GM19468 (cell line): ENCODE measurements around the gene EED.

ENCODE experiments used
- ATAC-seq: cut with Tn5 transposase; IDR thresholded peaks from one replicate; pipeline ENCODE4 v1.9.1; 2021; ENCODE audit warnings: mild to moderate bottlenecking, moderate library complexity, moderate number of reproducible peaks; ENCODE audit not compliant: unreplicated experiment; ENCODE audit errors: extremely low read depth

Gene EED, protein sequence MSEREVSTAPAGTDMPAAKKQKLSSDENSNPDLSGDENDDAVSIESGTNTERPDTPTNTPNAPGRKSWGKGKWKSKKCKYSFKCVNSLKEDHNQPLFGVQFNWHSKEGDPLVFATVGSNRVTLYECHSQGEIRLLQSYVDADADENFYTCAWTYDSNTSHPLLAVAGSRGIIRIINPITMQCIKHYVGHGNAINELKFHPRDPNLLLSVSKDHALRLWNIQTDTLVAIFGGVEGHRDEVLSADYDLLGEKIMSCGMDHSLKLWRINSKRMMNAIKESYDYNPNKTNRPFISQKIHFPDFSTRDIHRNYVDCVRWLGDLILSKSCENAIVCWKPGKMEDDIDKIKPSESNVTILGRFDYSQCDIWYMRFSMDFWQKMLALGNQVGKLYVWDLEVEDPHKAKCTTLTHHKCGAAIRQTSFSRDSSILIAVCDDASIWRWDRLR

DNA sequence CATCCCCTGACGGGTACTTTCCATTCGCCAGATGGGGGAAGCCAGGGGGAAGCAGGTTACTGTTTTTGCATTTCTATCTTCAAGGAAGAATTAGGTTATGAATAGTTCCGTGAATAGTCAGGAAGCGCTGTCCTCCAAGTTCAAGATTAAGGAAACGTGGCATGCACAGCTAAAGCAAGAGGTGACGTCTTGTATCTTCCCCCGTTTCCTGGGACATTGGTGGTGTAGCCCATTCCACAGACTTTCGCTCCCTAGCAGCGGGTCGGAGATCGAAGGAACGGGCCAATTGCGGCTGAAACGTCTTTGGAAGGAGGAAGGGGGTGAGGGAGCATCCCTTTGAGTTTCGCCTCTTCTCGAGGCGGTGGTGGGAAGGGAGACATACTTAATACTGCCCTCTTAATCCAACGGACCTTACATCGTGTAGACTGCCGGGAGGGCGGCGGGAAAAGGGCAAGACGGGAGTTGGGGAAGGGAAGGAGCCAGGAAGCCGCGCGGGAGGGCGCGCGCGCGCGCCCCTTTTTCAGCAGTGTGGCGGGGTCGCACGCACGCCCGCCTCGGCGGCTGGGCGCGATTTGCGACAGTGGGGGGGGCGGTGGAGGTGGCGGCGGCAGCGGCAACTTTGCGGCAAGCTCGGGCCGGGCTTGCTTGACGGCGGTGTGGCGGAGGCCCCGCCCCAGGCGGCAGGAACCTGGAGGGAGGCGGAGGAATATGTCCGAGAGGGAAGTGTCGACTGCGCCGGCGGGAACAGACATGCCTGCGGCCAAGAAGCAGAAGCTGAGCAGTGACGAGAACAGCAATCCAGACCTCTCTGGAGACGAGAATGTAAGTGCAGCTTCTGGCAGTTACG, at the start of gene EED:
EED (plus strand) TSS at position 232 of the 847 bp plus-strand sequence; CDS start at position 709, 477 bp downstream.
- peak; percentile 40 for ATAC-seq

DNA sequence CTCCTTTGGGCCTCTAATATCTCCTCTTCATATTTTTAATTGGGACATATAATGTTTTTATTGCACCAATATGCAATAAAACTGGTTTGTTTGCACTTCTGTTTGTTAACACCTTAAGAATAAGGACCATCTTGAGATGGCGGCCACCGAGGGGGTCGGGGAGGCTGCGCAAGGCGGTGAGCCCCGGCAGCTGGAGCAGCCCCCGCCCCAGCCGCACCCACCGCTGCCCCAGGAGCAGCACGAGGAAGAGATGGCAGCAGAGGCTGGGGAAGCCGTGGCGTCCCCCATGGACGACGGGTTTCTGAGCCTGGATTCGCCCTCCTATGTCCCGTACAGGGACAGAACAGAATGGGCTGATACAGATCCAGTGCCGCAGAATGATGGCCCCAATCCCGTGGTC, 49.6 kb upstream of the EED start:
- no peak for ATAC-seq

DNA sequence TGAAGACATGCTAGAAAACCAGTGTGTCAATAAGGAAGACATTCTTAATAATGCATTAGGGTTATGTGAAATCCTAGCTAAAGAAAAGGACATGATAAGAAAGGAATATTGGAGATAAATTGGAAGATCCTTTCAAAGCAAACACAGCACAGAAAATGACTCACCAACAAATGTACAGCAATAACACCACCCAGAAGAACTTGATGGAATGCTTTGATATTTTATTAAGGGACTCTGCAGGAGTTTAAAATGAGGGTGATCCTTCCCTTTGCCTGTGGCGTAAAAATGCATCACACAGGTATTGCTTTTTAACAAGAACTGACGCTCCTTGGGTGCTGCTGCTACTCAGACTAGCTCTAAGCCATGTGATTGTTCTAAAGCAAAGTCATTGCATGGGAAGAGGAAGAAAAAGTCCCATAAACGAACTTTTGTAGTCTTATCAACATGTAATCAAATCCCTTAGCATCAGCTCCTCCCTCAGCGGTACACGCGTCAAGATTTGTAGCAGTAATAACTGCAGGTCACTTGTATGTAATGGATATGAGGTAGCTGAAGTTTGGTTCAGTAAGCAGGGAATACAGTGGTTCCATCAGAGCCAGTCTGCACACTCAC, 48.4 kb upstream of the EED start:
- no peak for ATAC-seq

DNA sequence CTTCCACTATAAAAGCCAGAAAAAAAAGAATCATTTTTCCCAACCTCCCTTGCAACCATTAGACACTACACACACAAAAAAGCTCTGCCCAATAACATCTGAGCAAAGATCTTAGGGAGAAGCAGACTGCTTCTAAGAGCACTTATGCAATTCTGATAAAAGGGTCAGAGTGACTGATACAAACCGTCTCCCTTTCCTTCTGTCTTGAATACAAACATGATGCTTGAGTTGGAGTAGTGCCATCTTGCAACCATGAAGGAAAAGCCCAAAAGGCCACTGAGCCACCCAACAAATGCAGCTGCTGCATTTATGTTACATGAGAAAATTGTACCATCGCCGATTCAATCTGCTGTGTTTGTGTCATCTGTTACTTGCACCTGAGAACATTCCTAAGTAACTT, 47.6 kb upstream of the EED start:
- ATAC-seq, result no peak

DNA sequence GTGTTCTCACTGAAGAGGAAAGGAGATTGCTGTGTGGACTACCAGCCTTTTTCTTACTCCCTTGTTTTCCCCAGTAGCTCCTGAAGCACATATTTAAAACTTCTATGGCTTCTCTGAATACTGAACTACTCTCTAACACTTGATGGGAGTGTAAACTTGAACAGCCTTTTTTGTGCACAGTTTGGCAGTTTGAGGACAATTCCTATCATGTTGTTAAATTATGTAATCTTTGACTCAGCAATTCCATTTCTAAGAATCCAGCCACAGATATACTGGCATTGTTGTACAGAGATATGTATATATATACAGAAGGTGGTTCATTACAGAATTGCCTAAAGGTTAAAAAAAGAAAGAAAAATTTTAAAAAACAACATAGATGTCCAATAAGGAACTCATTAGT, 47.1 kb upstream of the EED start:
- no peak for ATAC-seq

DNA sequence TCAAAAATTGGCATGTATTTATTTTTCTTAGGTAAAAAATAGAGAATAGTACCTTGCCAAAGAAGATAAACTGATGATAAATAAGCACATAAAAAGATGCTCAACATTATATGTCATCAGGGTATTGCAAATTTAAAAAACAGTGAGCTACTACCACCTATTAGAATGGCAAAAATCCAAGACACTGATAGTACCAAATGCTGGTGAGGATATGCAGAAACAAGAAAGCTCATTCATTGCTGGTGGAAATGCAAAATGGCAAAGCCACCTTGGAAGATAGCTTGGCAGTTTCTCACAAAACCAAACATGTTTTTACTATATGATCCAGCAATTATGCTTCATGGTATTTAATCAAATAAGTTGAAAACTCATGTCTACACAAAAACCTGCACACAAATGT, 46.4 kb upstream of the EED start:
- ATAC-seq, result no peak

DNA sequence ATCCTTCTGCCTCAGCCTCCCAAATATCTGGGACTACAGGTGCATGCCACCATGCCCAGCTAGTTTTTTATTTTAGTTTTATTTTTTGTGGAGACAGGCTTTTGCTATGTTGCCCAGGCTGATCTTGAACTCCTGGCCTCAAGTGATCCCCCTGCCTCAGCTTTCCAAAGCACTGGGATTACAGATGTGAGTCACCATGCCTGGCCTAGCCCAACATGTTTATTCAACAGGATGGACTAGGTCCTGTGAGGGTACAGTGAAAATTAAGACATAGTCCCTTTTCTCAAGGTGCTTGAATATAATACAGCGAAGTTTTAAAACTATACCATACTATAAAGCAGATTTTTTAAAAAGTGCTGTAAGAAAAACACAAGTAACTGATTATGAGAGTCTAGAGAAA, 45.2 kb upstream of the EED start:
- ATAC-seq, result no peak

DNA sequence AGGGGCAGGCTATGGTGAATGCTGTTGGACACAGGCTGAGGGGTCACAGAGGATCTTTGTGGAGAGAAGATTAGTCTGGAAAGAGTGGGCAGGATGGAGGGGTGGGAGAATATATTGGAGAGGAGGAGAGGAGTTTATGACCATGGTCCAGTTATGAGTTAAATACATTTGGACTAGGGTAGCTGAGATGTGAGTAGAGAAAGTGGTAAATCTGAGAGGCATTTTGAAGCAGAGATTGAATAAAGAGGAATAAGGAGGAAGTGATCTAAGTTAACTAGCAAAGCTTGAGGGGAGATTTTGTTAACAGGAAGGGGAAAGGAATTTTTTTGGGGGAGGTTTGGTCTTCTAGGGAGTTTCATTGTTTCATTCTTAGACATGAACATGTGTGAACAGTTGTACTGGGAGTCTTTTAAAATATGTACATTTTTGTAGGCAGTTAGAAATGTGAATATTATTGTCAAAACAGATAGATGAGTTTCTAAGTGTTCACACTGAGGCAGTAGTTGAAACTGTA, 43.1 kb upstream of the EED start:
- no peak for ATAC-seq

DNA sequence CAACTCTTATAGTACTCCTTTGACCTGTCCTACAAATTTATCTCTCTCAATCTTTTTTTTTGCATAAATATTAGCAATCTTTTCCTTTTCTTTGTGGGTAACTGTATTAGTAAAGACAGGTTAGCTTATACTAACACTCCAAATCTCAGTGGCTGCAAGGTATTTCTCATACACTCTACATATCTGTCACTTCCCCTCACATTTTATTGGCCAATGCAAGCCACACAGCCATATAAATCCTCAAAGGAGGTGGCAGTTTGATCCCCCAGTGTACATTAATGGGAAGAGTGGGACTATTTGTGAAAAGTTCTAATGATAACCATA, 42.6 kb upstream of the EED start:
- no peak for ATAC-seq

DNA sequence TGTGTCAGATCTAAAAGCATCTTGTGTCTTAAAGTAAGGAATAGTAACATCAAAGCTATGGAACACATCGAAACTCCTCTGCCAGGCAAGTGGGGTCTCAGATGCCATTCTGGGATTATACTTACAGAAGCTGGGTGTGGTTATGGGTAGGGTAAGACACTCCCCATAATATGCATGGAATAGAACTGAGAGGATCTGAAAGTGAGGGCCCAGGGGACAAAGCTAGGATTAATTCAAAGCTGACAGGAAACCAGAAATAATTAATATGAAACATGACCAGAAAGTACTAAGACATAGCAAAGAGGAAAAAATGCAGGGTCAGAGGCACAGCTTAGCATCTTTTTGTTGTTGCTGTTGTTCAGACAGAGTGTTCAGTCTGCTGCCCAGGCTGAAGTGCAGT, 40.2 kb upstream of the EED start:
- no peak for ATAC-seq

DNA sequence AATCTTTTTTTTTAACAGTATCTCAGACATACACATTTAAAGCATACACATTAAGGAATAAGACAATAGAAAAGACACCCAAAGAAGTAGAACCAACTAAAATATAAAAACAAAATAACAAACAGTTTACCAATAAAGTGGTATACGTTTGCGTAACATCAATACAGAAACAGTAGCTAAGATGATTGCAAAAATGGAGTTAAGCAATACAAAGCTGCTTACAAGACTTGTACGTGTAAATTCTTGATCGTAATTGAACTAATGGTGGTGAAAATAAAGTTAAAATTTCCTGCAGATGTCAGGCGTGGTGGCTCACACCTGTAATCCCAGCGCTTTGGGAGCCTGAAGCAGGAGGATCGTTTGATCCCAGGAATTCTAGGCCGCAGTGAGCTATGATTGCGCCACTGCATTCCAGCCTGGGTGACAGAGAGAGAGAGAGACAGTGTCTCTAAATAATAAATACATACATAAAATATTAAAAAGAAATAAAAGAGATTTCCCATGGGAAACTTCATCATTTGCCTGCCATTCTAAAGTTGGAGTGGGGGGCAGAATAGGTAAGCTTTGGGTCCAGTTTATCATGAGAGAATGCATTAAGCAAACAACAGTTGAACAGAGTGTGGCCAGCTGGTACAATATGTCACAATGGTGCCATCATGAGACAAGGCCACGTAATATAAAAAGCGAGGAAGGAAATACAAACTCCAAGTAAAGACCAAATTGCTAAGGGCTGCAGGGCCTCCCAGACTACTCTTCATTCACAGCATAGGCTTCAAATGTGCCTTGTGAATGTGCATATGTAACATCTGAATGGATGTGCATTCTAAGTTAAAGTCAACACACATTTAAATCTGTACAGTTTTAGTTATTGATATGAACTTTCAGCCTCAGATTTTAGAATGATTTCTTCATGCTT, 38.9 kb upstream of the EED start:
- no peak for ATAC-seq

DNA sequence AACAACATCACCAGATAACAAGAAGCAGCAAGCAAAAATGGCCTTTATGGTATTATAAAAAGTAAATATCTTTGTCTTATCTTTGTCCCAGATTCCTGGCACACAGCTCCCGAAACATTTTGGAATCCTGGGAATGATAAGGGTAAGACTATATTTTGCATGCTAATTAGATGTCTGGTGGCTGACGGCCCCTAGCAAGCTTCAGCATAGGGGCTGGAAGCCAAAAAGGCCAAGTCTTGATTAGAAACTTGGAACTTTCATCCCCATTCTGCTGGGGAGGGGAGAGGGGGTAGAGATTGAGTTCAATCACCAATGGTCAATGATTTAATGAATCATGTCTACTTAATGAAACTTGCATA, 38.2 kb upstream of the EED start:
- ATAC-seq, result no peak

DNA sequence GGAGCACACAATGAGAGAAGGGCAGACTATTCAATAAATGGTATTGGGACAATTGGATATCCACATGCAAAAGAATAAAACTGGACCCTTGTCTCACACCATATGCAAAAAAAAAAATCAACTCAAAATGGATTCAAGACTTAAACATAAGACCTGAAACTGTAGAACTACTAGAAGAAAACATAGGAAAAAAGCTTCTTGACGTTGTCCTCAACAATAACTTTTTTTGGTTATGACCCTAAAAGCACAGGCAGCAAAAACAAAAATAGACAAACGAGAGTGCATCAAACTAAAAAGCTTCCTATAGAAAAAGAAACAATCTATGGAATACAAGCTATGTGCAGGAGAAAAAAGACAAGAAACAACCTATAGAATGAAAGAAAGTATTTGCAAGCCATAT, 37.1 kb upstream of the EED start:
- ATAC-seq, result no peak

DNA sequence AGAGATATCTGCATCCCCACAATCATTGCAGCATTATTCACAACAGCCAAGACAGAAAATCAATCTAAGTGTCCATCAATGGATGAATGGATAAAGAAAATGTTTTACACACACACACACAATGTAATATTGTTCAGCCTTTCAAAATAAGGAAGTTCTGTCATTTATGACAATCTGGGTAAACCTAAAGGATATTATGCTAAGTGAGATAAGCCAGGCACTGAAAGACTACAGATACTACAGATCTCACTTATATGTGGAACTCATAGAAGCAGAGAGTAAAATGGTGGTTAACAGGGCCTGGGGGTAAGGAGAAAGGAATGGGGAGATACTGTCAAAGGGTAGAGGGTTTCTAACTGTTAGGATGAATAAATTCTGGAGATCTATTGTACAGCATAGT, 36.0 kb upstream of the EED start:
- no peak for ATAC-seq

DNA sequence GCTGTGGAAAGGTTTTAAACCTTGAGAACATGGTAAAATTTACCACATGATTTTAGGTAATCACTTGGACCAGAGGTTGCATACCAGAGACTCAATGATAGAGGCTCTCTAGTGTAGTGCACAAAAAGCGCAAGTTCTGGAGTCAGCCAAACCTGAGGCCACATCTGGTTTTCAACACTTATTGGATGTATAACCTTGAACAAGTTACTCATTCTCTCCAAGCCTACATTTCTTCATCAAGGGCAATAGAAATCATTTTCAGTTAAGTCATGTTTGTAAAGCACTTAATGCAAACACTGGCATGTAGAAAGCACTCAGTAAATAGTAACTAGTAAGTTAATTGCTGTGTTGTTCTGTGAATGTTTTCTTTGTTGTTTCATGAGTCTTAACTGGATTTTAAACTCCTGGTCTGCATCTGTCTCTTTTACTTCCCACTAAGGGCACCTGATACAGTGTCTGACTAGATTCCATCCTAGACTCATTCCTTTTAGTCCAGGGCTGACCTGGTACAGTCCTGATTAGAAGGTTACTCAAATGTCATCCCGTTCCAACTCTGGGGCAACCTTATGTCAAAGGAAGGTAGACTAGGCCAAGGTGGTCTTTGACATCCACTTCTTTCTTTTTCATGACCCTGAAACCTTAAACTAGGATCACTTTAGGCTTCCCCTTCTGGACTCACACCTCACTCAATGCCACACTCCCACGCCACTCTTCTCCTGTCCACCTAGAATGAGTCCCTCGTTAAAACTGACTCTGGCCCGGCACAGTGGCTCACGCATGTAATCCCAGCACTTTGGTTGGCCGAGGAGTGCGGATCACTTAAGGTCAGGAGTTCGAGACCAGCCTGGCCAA, 34.5 kb upstream of the EED start:
- ATAC-seq, result no peak

DNA sequence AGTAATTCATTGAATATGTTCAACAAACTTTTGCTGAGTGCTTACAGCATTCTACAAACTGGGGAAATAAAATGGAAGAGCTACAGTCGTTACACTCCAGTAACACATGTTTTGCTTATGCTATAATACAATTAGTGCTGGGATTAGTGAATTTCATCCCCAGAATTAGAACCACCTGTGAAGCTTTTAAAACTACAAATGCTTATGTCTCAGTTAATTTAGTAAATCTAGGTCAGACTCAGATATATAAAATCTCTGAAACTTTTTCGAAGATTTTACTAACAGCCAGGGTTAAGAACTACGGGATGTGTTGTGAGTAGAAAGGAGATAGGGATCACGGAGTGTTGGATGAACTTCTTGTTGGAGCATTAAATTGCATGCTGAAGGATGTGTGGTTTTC, 33.7 kb upstream of the EED start:
- no peak for ATAC-seq

DNA sequence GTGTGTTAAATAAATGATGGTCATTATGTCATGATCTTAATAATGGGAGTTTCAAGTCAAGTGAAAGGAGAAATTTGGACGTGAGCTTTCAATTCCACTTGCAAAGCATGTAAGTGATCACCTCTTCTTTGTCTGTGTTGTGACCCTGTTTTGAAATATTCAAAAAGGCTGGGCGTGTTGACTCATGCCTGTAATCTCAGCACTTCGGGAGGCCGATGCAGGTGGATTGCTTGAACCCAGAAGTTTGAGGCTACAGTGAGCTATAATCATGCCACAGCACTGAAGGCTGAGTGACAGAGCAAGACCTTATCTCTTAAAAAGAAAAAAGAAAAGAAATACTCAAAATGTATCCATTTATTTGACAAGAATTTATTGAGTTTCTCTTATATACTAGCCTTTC, 32.9 kb upstream of the EED start:
- ATAC-seq, result no peak

DNA sequence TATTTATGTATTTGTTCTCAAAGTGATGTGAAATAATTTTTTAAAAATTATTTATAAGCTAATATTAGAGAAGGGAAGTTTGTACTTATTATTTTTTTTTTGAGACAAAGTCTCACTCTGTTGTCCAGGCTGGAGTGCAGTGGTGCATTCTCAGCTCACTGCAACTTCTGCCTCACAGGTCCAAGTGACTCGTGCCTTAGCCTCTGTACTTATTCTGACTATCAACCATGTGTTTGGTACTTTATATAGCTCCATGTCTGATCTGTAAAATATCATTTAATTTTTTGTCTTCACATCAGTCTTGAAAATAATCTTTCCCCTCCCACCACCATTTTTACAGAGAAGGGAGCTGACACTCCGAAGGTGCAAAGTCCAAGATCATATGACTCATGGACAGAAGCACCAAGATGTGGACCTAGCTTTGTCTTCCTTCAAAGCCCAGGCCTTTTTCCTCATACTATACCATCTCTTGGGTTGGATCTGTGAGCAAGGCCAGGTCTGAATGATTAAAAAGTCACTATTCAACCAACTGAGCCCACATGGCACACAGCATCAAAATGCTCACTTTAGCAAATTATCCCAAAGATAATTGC, 32.4 kb upstream of the EED start:
- no peak for ATAC-seq

DNA sequence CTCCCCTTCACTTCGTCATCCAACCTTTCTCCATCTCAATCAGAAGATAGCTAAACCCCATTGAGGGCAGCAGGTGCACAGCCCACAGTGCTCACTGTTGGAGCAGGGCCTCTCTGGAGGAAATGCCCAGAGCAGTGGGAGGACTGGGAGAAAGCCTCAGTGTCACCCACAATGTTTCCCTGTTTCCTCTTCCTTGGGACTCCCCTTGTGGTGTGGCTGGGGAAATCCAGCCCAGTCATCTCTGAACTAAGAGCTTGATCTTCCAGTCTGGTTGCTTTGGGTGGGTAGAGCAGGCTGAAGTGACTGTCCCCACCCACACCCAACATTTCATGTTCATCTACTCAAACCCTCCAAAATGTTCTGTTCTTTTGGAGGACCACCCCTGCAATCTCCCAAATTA, 29.8 kb upstream of the EED start:
- no peak for ATAC-seq
